MCF 10A (cell line): Measurements from ENCODE around the gene TTLL5. TPM values are rescaled to one million over a fixed set of nuclear protein-coding genes. Genes with fewer than 3 reads are reported as not detected.
A peak's percentile ranks its signal among the peaks of the same experiment; 100 is the strongest.

ENCODE experiments used
- BruUV-seq: library from RNA; stranded (reverse); fragments of 400-500 nt; replicated peaks from 2 replicates; lab custom pipeline; 2021; lab: Mats Ljungman, UMichigan
- CTCF ChIA-PET: fragments of 300-600 bp; sonication (Branson Sonifier 250); formaldehyde crosslinking; extraction: SDS; loops from one replicate; lab custom pipeline; 2021; ENCODE audit warnings: antibody characterized with exemption, inconsistent platforms; lab: Yijun Ruan, JAX
- POLR2A ChIA-PET: fragments of 300-600, 350-650 bp; sonication (Branson Sonifier 250); formaldehyde crosslinking; extraction: SDS; loops from one replicate; lab custom pipeline; 2020; ENCODE audit warnings: antibody characterized with exemption, inconsistent platforms; lab: Yijun Ruan, JAX
- DNase-seq: peaks from one replicate; pipeline ENCODE4 v3.0.0-alpha.2; 2018; ENCODE audit not compliant: unreplicated experiment
- H3K27ac Mint-ChIP-seq: one replicate; pipeline ENCODE4 v1.8.0; 2022; ENCODE audit warnings: mild to moderate bottlenecking, low read depth, mixed read lengths; ENCODE audit not compliant: unreplicated experiment
- H3K27me3 Mint-ChIP-seq: one replicate; pipeline ENCODE4 v1.8.0; 2022; ENCODE audit warnings: mixed read lengths; ENCODE audit not compliant: insufficient read depth, unreplicated experiment
- H3K36me3 Mint-ChIP-seq: one replicate; pipeline ENCODE4 v1.8.0; 2022; ENCODE audit warnings: mild to moderate bottlenecking, moderate library complexity, mixed read lengths; ENCODE audit not compliant: insufficient read depth, unreplicated experiment
- H3K4me1 Mint-ChIP-seq: one replicate; pipeline ENCODE4 v1.8.0; 2022; ENCODE audit warnings: mixed read lengths; ENCODE audit not compliant: insufficient read depth, unreplicated experiment
- H3K4me3 Mint-ChIP-seq: one replicate; pipeline ENCODE4 v1.8.0; 2022; ENCODE audit warnings: mild to moderate bottlenecking, moderate library complexity, mixed read lengths; ENCODE audit not compliant: unreplicated experiment
- H3K9me3 Mint-ChIP-seq: one replicate; pipeline ENCODE4 v1.8.0; 2022; ENCODE audit warnings: mixed read lengths; ENCODE audit not compliant: unreplicated experiment
- intact Hi-C: fragments of 100-400 bp; cut with micrococcal nuclease; formaldehyde crosslinking; loops from 2 replicates; pipeline ENCODE4 v1.14.1; 2022
- total RNA-seq: library from RNA; stranded (reverse); gene quantifications from 2 replicates; pipeline ENCODE4 v1.2.3, GENCODE V29; 2022
- TF ChIP-seq, protein P1 (sequence below): fragments of 200-600 bp; IDR thresholded peaks from one replicate; pipeline ENCODE4 v1.8.0; 2022; ENCODE audit warnings: antibody characterized with exemption, mild to moderate bottlenecking; ENCODE audit not compliant: unreplicated experiment

Gene TTLL5
- total RNA-seq, 1 experiment from 2014 or later, result 31.7 TPM

GRCh38 chr14:75939200-75939599 lies 278.2 kb downstream of the TTLL5 start:
- intact Hi-C loops, result no loop called here
- Mint-ChIP-seq H3K27ac (no peak overlapping the region), H3K36me3 (no peaks in the 10 kb centered on the region), H3K4me3 (no peak overlapping the region), H3K9me3 (no peaks in the 10 kb centered on the region), H3K4me1 (no peaks in the 10 kb centered on the region), H3K27me3 (no peaks in the 10 kb centered on the region)
- TF ChIP-seq, protein P1, sequence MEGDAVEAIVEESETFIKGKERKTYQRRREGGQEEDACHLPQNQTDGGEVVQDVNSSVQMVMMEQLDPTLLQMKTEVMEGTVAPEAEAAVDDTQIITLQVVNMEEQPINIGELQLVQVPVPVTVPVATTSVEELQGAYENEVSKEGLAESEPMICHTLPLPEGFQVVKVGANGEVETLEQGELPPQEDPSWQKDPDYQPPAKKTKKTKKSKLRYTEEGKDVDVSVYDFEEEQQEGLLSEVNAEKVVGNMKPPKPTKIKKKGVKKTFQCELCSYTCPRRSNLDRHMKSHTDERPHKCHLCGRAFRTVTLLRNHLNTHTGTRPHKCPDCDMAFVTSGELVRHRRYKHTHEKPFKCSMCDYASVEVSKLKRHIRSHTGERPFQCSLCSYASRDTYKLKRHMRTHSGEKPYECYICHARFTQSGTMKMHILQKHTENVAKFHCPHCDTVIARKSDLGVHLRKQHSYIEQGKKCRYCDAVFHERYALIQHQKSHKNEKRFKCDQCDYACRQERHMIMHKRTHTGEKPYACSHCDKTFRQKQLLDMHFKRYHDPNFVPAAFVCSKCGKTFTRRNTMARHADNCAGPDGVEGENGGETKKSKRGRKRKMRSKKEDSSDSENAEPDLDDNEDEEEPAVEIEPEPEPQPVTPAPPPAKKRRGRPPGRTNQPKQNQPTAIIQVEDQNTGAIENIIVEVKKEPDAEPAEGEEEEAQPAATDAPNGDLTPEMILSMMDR, result no peak
- BruUV-seq, result no TSS peak
- ChIA-PET POLR2A (no interaction called here), CTCF (interaction anchor here (1.2 kb wide), 1 partner anchor 33 kb away, joined by 3 read pairs; no protein-coding TSS in a partner anchor)
- no peak for DNase-seq

DNA sequence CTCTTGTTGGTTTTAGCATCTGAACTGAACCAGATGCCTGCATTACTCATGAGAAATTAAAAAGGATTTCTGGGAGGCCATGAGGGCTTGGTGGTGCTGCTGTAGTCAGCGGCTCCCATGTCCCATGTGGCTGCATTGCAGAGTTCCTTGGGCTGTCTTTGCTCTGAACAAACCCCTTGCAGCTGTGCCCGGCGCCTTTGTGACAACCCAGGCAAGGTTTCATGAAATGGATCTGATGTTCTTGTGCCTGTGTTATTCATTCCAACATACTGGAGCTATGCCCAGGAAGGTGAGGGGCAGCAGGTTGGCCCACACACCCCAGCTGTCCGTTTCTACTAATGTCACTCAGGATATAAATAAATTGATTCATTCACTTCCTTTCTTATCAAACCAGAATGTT lies 280.0 kb downstream of the TTLL5 start:
- Mint-ChIP-seq H3K36me3 (no peaks in the 10 kb centered on the region), H3K27ac (no peak overlapping the region), H3K27me3 (no peaks in the 10 kb centered on the region), H3K9me3 (no peaks in the 10 kb centered on the region), H3K4me1 (no peaks in the 10 kb centered on the region), H3K4me3 (no peak overlapping the region)
- intact Hi-C loops, result no loop called here
- TF ChIP-seq, protein P1, result no peak
- CTCF ChIA-PET, result interaction anchor here (0.6 to 2.9 kb wide), 2 partner anchors 35 to 163 kb away, joined by 4 to 9 read pairs; no protein-coding TSS in a partner anchor
- BruUV-seq, result no TSS peak
- DNase-seq, result no peak
- POLR2A ChIA-PET, result interaction anchor here (0.6 kb wide), 1 partner anchor 252 kb away, joined by 3 read pairs; no protein-coding TSS in a partner anchor

- H3K27me3 Mint-ChIP-seq, result no peaks in the 10 kb centered on the region
- TF ChIP-seq, protein P1, result no peak
- H3K4me3 Mint-ChIP-seq, result no peak overlapping the region
- no peak overlapping the region for H3K27ac Mint-ChIP-seq
- H3K9me3 Mint-ChIP-seq, result no peaks in the 10 kb centered on the region
- H3K36me3 Mint-ChIP-seq, result peaks cover 5% of the 10 kb centered on the region
- intact Hi-C loops, result no loop called here
- DNase-seq, result no peak
- BruUV-seq, result no TSS peak
- ChIA-PET CTCF (no interaction called here), POLR2A (no interaction called here)
- no peaks in the 10 kb centered on the region for H3K4me1 Mint-ChIP-seq
Measured at GRCh38 chr14:75944607-75945241, 283.7 kb downstream of the TTLL5 start.

DNA sequence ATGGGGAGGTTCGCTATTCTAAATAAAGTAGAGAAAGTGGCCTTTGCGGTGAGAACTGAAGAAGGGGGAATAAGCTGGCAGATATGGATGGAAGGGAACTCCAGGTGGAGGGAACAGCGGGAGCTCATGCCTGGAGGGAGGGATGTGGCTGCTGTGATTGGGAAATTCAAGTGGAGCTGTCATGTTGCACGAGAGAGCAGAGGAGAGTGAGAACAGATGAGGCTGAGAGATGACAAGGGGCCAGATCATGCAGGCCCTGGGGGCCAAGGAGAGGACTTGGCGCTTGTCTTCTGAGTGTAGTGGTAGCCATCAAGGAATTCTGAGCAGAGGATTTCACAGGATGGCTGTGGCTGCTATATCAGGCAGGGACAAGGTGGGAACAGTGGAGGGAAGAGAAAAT lies 285.7 kb downstream of the TTLL5 start:
- Mint-ChIP-seq H3K27me3 (no peaks in the 10 kb centered on the region), H3K4me1 (no peaks in the 10 kb centered on the region), H3K4me3 (no peak overlapping the region), H3K27ac (no peak overlapping the region), H3K9me3 (no peaks in the 10 kb centered on the region), H3K36me3 (peaks cover 5% of the 10 kb centered on the region)
- ChIA-PET POLR2A (interaction anchor here (0.6 kb wide), 1 partner anchor 35 kb away, joined by 3 read pairs; no protein-coding TSS in a partner anchor), CTCF (interaction anchor here (0.5 to 1.9 kb wide), 6 partner anchors 32 to 264 kb away, joined by 3 to 5 read pairs (median 3); no protein-coding TSS in a partner anchor)
- BruUV-seq, result no TSS peak
- TF ChIP-seq, protein P1, result no peak
- peak; percentile 21 for DNase-seq
- intact Hi-C loops, result no loop called here
